HG03045 (cell line): ENCODE measurements around the gene PLEKHA7.
A peak's percentile ranks its signal among the peaks of the same experiment; 100 is the strongest.
"Not testable (repeated sequence)": the region's sequence is repeated elsewhere in the genome, so short reads cannot be mapped to it uniquely, and the experiment has no call there.

ENCODE experiments used
- ATAC-seq: cut with Tn5 transposase; IDR thresholded peaks from one replicate; pipeline ENCODE4 v1.9.1; 2021; ENCODE audit warnings: mild to moderate bottlenecking, moderate library complexity; ENCODE audit not compliant: unreplicated experiment

PLEKHA7 gene

DNA sequence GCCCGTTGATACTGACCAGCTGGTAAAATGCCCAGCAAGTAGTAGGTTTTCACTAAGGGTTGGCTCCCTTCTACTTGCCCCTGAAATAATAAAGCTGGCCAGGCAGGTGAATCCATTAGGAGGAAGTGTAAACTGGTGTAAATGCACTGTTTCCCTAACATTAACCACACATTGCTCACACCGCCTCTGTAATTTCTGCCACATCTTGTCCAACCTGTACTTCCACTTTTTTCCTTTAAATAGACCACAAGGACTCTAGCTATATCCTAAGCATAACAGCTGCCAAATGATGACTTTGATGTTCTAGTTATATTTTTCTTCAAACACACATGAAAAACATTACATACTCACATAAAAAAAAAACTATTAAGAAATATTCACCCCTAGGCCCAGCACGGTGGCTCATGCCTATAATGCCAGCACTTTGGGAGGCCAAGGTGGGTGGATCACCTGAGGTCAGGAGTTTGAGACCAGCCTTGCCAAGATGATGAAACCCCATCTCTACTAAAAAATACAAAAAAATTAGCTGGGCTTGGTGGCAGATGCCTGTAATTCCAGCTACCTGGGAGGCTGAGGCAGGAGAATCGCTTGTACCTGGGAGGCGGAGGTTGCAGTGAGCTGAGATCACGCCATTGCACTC is 95.6 kb downstream of the PLEKHA7 start:
- ATAC-seq: not testable (repeated sequence)

DNA sequence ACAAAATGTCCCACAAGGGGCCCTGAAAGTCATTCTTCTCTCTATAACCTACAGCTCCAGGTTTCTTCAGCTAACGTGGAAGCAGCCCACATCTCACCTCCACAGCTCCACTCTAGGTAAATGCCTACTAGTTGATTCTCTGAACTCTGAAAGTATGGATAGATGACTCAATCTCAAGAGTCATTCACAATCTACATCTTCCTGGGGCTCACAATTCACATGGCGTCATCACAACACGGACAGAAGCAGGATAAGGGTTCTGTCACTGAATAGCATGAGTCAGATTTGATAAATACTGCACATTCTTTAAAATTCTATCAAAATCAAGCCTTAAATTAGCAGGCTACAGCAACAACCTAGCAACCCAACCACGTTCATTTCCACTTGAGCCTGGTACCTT is 96.3 kb downstream of the PLEKHA7 start:
- ATAC-seq: no peak

GRCh38 chr11:16912692-16913111 is 101.5 kb downstream of the PLEKHA7 start:
- ATAC-seq: no peak

- ATAC-seq: no peak
Measured at GRCh38 chr11:16911658-16912057, 102.6 kb downstream of the PLEKHA7 start.

- no peak for ATAC-seq
Measured at GRCh38 chr11:16911186-16911585, 103.0 kb downstream of the PLEKHA7 start.

- peak; percentile 70 for ATAC-seq
Measured at GRCh38 chr11:16909359-16910035, 104.7 kb downstream of the PLEKHA7 start.

DNA sequence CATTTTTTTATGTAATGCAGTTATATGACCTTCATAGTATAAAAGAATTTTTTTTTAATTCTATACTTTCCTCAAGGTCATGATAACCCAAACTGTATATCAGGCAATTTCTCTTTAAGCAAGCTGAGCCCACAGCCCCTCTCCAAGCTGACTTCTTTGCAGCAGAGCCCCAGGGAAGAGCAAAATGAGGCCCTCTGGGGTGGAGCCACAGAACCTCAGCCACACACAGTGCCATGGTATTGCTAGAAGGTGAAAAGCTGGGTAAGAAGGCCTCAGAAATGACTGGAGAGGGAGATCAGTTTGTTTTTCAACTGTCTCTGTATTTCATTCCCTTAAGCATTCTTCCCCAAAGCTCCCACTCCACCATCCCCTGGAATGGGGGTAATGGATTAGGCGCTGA is 108.8 kb downstream of the PLEKHA7 start:
- no peak for ATAC-seq

GRCh38 chr11:16904761-16905160 is 109.5 kb downstream of the PLEKHA7 start:
- not testable (repeated sequence) for ATAC-seq

GRCh38 chr11:16902781-16903378 is 111.3 kb downstream of the PLEKHA7 start:
- ATAC-seq: peak; percentile 64

GRCh38 chr11:16902182-16902581 is 112.0 kb downstream of the PLEKHA7 start:
- ATAC-seq: peak; percentile 68

DNA sequence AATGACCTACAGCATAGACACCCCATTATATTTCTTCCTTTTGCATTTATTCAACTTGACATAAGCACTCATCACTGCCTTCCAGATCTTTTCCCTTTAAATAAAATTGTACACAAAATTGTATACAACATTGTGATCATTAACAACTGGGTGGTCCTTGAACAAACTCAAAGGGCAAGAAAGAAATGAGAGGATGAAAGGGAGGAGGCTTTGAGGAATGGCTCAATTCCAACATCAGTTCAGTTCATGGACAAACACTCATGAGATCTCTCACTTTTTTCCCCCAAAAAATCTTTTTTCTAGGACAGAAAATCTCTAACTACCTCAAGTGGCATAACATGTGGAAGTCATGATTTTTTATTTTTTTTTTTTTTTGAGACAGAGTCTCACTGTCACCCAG is 113.7 kb downstream of the PLEKHA7 start:
- no peak for ATAC-seq

DNA sequence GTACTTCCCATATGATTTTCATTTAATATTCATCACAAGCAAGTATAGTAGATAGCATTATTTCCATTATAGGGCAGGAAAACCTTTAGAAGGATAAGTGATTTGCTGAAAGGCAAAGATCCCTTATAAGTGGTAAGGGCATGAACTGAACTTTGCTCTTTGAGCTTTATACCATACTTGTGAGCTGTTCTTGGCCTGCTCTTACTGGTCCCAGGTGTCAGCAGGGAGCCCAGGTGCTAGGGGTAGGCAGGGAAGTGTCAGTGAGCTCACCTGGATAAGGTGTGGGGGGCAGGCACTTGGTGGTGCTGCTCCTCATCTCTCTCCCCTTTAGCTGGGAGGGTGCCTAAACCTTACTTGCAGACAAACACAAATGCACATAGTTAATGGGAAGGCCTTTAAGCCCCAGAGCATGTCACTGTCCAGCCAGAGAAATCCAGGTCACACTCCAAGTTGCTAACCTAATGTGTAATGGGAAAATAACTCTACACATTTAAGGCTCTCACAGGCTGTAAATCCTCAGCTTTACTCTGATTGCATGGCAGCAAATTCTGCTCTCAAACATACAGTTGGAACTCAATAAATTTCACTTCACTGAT is 114.4 kb downstream of the PLEKHA7 start:
- ATAC-seq: no peak

- no peak for ATAC-seq
Measured at GRCh38 chr11:16898274-16898985, 115.8 kb downstream of the PLEKHA7 start.

DNA sequence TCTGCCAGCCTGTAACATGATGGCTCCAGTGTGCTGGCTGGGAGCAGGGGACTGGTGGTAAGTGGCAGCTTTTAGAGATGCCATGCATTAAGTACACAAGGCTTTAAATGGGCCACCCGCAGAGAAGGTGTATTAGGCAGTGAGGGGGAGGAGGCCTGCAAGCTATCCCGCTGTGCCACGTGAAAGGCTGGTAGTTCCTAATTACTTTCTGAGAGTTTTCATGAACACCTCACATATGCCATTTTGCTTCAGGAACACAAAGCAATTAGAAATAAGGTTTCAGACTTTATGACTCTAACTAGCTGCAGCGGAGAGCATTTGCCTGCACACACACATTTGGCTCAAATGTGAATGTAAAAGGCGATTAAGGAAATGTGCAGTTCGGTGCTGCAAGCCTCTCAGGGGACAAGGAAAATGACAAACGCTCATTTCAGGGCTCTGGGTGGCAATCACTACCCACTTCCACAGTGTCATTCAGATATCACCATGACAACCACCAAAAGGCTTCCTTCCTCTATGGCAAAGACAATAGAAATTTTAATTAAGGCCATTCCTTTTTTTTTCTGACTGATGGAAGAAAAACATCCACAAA is 116.6 kb downstream of the PLEKHA7 start:
- no peak for ATAC-seq

DNA sequence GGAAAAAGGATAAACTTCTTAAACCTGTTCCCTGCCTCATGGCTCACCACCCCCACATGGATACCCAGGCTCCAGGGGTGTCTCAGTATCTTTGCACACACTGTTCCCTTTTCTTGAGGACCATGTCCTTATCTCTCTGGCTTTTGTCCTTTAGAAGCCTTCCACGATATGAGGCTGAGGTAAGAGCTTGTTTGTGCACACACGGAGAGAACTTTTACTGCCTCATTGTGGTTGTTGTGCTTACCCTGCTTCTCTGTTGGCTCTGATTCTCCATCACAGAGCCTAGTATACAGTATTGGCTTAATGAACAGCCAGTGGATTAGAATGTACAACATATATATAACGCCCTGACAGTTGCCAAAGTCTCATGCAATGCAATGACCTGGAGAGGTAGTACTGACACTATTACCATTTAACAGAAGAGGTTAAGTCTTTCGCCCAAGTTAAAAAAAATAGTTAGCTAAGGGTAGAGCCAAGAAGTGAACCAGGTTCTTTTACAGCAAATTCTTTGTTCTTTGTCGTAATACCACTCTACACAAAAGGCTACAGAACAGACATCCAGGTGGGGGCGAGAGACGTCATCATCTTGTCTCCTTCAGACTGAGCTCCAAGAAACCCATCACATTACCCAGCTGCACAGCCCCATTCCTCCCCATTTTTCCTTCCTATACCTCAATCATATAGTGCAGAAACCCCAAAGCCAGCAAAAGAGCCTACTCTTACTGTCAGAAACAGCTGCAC is 117.3 kb downstream of the PLEKHA7 start:
- no peak for ATAC-seq

GRCh38 chr11:16895306-16895705 is 118.9 kb downstream of the PLEKHA7 start:
- no peak for ATAC-seq

DNA sequence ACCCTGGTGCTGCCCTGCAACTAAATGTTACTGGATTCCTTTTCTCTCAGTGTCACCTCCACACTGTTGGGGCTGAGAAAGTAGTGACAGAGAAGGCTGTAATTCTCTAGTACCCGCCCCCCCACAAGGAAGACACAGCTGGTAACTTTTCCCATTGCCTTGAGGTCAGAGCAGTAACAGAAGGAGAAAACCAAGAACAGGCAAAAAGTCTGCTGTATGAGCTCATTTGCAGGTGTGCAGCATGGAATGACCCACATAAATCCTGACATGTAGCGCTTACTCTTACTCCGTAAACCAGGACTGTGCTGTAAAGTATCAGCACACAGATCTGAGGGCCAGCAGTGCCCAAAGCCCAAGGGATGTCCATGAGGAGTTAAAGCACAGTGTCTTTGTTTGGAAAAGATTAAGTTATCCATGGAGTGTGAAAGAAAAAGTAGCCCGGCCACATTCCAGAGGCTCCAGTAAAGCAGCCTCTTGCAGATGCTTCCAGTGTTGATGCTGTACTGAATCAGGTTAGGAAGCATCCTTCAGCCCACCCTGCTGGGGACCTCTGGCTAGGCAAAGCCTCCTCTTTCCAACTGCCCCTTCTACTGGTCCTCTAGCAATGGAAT is 120.7 kb downstream of the PLEKHA7 start:
- no peak for ATAC-seq

DNA sequence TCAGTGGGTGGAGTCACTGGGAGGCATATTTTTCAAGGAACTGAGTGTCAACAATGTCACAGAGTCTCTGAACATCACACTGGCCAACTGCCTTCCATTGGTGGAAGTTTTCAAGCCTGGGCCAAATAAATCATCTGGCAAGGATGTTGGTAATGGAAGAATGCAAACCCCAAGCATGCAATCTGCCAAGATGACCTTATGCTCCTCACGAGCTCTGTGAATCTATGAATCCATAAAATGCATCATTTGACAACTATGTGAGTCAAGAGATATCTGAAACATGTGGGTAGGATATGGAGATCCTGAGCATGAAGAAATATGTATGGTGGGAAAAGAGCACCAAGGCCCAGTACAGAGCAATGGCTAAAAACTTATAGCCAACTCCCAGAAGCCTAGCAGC is 122.2 kb downstream of the PLEKHA7 start:
- no peak for ATAC-seq

DNA sequence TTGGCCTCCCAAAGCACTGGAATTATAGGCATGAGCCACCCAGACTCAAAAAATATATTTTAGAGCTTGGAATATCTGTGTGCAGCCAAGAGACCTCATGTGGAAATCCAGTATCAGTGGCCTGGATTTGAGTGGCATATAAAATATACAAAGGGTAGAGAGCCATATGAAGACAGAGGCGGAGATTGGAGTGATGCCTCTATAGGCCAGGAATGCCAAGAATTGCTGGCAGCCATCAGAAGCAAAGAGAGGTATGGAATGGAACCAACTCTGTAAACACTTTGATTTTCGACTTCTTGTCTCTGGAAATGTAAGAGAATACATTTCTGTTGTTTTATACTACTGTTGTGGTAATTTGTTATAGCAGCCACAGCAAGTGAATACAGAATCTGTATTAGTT is 123.0 kb downstream of the PLEKHA7 start:
- no peak for ATAC-seq

- ATAC-seq: no peak
Measured at GRCh38 chr11:16890442-16890841, 123.8 kb downstream of the PLEKHA7 start.
